ENCODE measurements around the gene FEZ2.

Gene FEZ2

GRCh38 chr2:36545871-36546416, 52.0 kb downstream of the FEZ2 start:
- Histone ChIP-seq H3K9me3 (ENCODE audit: control insufficient read depth, insufficient read depth, low read length) (no peaks in the 10 kb centered on the region), H3K27me3 (ENCODE audit: control insufficient read depth, insufficient read depth, low read length) (no peaks in the 10 kb centered on the region), H3K4me3 (ENCODE audit: low read depth, low read length) (no peak overlapping the region), H3K27ac (ENCODE audit: low read depth, low read length) (no peak overlapping the region), H3K4me1 (ENCODE audit: control insufficient read depth, insufficient read depth, low read length) (no peaks in the 10 kb centered on the region), H3K36me3 (ENCODE audit: control insufficient read depth, insufficient read depth, low read length) (peaks cover 99% of the 10 kb centered on the region), H3K9ac (ENCODE audit: low read depth, low read length) (no peak overlapping the region)

DNA sequence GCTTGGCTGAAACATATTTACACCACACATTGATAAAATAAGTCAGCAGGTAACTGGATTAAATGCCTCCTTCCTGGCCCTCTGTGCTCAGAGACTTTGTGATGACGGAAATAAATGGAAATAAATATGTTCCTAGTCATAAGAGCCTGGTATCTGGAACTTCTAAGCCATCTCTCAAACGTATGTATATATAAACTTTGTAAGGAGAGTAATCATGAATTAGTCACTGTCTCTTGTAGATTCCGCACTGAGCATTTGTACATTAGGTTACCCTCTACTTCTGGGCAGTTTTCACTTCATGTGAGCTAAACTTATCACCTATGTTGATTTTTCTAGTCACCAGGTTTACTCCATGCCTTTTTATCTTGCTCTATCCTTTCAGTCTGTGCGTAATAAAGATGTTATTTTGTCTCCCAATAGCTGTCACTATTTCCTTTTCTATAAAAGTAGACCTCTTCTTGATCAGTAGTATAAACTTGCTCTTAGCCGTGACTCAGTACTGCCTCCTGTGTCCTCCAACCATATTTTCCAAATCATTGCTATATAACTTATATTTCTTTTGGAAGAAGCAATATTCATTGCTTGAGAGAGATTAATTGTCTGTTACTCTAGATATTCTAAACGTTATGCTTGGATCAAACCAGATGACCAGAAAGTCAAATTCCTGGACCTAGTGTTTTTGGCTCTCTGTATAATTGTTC, 53.2 kb downstream of the FEZ2 start:
- H3K27ac ChIP-seq (ENCODE audit: low read depth, low read length): no peak overlapping the region
- H3K9me3 ChIP-seq (ENCODE audit: control insufficient read depth, insufficient read depth, low read length): no peaks in the 10 kb centered on the region
- no peak overlapping the region for H3K9ac ChIP-seq (ENCODE audit: low read depth, low read length)
- no peaks in the 10 kb centered on the region for H3K27me3 ChIP-seq (ENCODE audit: control insufficient read depth, insufficient read depth, low read length)
- peaks cover 96% of the 10 kb centered on the region for H3K36me3 ChIP-seq (ENCODE audit: control insufficient read depth, insufficient read depth, low read length)
- H3K4me1 ChIP-seq (ENCODE audit: control insufficient read depth, insufficient read depth, low read length): no peaks in the 10 kb centered on the region
- no peak overlapping the region for H3K4me3 ChIP-seq (ENCODE audit: low read depth, low read length)

GRCh38 chr2:36541891-36542595, 55.9 kb downstream of the FEZ2 start:
- Histone ChIP-seq H3K36me3 (ENCODE audit: control insufficient read depth, insufficient read depth, low read length) (peaks cover 88% of the 10 kb centered on the region), H3K4me1 (ENCODE audit: control insufficient read depth, insufficient read depth, low read length) (no peaks in the 10 kb centered on the region), H3K27ac (ENCODE audit: low read depth, low read length) (no peak overlapping the region), H3K27me3 (ENCODE audit: control insufficient read depth, insufficient read depth, low read length) (no peaks in the 10 kb centered on the region), H3K9me3 (ENCODE audit: control insufficient read depth, insufficient read depth, low read length) (no peaks in the 10 kb centered on the region), H3K4me3 (ENCODE audit: low read depth, low read length) (no peak overlapping the region), H3K9ac (ENCODE audit: low read depth, low read length) (no peak overlapping the region)

GRCh38 chr2:36540986-36541754, 56.8 kb downstream of the FEZ2 start:
- Histone ChIP-seq H3K9ac (ENCODE audit: low read depth, low read length) (no peak overlapping the region), H3K9me3 (ENCODE audit: control insufficient read depth, insufficient read depth, low read length) (no peaks in the 10 kb centered on the region), H3K4me1 (ENCODE audit: control insufficient read depth, insufficient read depth, low read length) (no peaks in the 10 kb centered on the region), H3K4me3 (ENCODE audit: low read depth, low read length) (no peak overlapping the region), H3K27ac (ENCODE audit: low read depth, low read length) (no peak overlapping the region), H3K36me3 (ENCODE audit: control insufficient read depth, insufficient read depth, low read length) (peaks cover 86% of the 10 kb centered on the region), H3K27me3 (ENCODE audit: control insufficient read depth, insufficient read depth, low read length) (no peaks in the 10 kb centered on the region)

GRCh38 chr2:36539631-36540030, 58.3 kb downstream of the FEZ2 start:
- no peak overlapping the region for H3K9ac ChIP-seq (ENCODE audit: low read depth, low read length)
- H3K27ac ChIP-seq (ENCODE audit: low read depth, low read length): no peak overlapping the region
- H3K36me3 ChIP-seq (ENCODE audit: control insufficient read depth, insufficient read depth, low read length): peaks cover 71% of the 10 kb centered on the region
- H3K9me3 ChIP-seq (ENCODE audit: control insufficient read depth, insufficient read depth, low read length): no peaks in the 10 kb centered on the region
- H3K4me3 ChIP-seq (ENCODE audit: low read depth, low read length): no peak overlapping the region
- H3K27me3 ChIP-seq (ENCODE audit: control insufficient read depth, insufficient read depth, low read length): no peaks in the 10 kb centered on the region
- no peaks in the 10 kb centered on the region for H3K4me1 ChIP-seq (ENCODE audit: control insufficient read depth, insufficient read depth, low read length)

DNA sequence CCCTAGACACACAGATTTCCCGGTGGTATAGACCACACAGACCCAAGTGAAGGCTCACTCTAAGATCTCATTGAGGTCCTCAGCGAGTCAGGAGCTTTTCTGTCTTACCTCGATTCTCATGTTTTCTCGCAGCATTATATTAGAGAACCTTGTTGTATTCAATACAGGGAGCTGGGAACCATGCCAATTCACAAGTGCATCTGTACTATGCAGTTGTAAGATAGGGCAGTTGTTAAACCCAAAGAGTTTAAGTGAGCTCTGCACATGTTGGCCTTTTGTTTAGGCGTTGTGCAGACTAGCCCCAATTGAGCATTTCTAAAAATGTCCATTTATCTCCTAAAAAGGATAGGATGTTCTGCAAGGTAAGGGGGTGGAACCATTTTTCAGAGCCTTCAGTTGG, 59.6 kb downstream of the FEZ2 start:
- no peak overlapping the region for H3K27ac ChIP-seq (ENCODE audit: low read depth, low read length)
- H3K36me3 ChIP-seq (ENCODE audit: control insufficient read depth, insufficient read depth, low read length): peaks cover 58% of the 10 kb centered on the region

DNA sequence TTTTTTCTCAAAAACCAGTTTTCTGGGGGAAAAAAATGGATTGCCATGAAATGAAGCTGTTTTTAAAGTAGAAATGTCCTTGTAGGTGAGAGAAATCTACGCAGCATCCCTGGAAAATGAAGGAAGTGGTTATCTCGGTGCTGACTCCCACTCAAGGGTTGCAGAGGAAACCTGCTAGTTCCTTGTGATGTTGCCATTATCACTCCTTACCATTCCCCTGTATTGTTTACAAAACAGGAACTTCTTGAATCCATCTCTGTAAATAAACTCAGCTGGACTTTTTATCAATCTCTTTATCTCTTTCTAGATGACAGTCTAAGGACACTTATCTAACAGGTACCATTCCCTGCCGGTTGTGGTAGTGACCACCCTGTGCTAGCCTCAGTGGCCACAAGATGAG, 61.2 kb downstream of the FEZ2 start:
- no peak overlapping the region for H3K4me3 ChIP-seq (ENCODE audit: low read depth, low read length)
- peaks cover 46% of the 10 kb centered on the region for H3K36me3 ChIP-seq (ENCODE audit: control insufficient read depth, insufficient read depth, low read length)

More for the DNA sequence above, 59.6 kb downstream of the FEZ2 start:
- Histone ChIP-seq H3K4me1 (ENCODE audit: control insufficient read depth, insufficient read depth, low read length) (no peaks in the 10 kb centered on the region), H3K9ac (ENCODE audit: low read depth, low read length) (no peak overlapping the region), H3K9me3 (ENCODE audit: control insufficient read depth, insufficient read depth, low read length) (no peaks in the 10 kb centered on the region), H3K27me3 (ENCODE audit: control insufficient read depth, insufficient read depth, low read length) (no peaks in the 10 kb centered on the region), H3K4me3 (ENCODE audit: low read depth, low read length) (no peak overlapping the region)

GRCh38 chr2:36535099-36535498, 62.9 kb downstream of the FEZ2 start:
- Histone ChIP-seq H3K4me1 (ENCODE audit: control insufficient read depth, insufficient read depth, low read length) (no peaks in the 10 kb centered on the region), H3K36me3 (ENCODE audit: control insufficient read depth, insufficient read depth, low read length) (peaks cover 30% of the 10 kb centered on the region), H3K27me3 (ENCODE audit: control insufficient read depth, insufficient read depth, low read length) (no peaks in the 10 kb centered on the region), H3K27ac (ENCODE audit: low read depth, low read length) (no peak overlapping the region), H3K9ac (ENCODE audit: low read depth, low read length) (no peak overlapping the region), H3K4me3 (ENCODE audit: low read depth, low read length) (no peak overlapping the region), H3K9me3 (ENCODE audit: control insufficient read depth, insufficient read depth, low read length) (no peaks in the 10 kb centered on the region)

More for the DNA sequence above, 61.2 kb downstream of the FEZ2 start:
- Histone ChIP-seq H3K9ac (ENCODE audit: low read depth, low read length) (no peak overlapping the region), H3K27ac (ENCODE audit: low read depth, low read length) (no peak overlapping the region), H3K27me3 (ENCODE audit: control insufficient read depth, insufficient read depth, low read length) (no peaks in the 10 kb centered on the region), H3K4me1 (ENCODE audit: control insufficient read depth, insufficient read depth, low read length) (no peaks in the 10 kb centered on the region), H3K9me3 (ENCODE audit: control insufficient read depth, insufficient read depth, low read length) (no peaks in the 10 kb centered on the region)

- Histone ChIP-seq H3K4me3 (ENCODE audit: low read depth, low read length) (no peak overlapping the region), H3K9ac (ENCODE audit: low read depth, low read length) (no peak overlapping the region), H3K27ac (ENCODE audit: low read depth, low read length) (no peak overlapping the region), H3K36me3 (ENCODE audit: control insufficient read depth, insufficient read depth, low read length) (peaks cover 30% of the 10 kb centered on the region), H3K9me3 (ENCODE audit: control insufficient read depth, insufficient read depth, low read length) (no peaks in the 10 kb centered on the region), H3K4me1 (ENCODE audit: control insufficient read depth, insufficient read depth, low read length) (no peaks in the 10 kb centered on the region), H3K27me3 (ENCODE audit: control insufficient read depth, insufficient read depth, low read length) (no peaks in the 10 kb centered on the region)
These were observed 63.6 kb downstream of the FEZ2 start for GRCh38 chr2:36534275-36534799.

DNA sequence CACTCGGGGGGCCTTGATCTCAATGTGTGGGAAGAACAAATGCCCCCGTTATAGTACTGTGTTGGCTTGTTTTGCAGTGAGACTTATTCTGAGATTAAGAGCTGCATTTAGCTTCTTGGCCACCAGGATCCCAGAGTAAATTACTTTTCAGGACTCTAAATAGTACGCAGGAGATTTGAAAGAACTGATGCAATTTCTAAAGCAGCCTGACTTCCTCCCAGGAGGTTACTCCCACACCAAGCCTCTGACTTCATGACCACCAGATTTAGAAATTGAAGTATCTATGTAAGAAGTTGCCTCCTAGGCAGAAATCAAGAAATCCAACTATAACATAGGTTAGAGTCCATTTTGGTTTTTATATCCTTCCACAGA, 67.0 kb downstream of the FEZ2 start:
- Histone ChIP-seq H3K36me3 (ENCODE audit: control insufficient read depth, insufficient read depth, low read length) (peaks cover 7% of the 10 kb centered on the region; the same call in 1 of the 2 replicates), H3K4me3 (ENCODE audit: low read depth, low read length) (no peak overlapping the region), H3K9me3 (ENCODE audit: control insufficient read depth, insufficient read depth, low read length) (no peaks in the 10 kb centered on the region), H3K4me1 (ENCODE audit: control insufficient read depth, insufficient read depth, low read length) (no peaks in the 10 kb centered on the region), H3K9ac (ENCODE audit: low read depth, low read length) (no peak overlapping the region), H3K27me3 (ENCODE audit: control insufficient read depth, insufficient read depth, low read length) (no peaks in the 10 kb centered on the region), H3K27ac (ENCODE audit: low read depth, low read length) (peak overlapping the region; percentile 6)
